ENCODE data around the gene AGPAT4.

The AGPAT4 gene

DNA sequence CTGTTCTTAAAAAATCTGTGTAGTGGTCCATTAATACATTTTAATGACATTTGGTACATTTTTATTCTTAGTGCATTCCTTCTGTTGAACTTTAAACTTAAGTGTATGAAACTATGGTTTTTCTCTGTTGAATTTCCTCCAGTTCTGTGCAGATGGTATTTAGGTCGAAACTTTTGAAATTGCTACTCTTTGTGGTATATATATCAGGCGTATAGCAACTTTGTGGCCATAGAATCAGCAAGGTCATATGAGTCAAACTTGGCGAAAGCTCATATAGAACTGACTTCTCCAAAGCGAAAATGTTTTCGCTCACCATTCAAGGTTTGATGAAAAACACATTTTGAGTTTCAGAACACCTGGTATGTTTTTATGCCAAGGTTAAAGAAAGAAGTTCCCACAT lies 188.6 kb downstream of the AGPAT4 start:
- Histone ChIP-seq H3K4me2 (ENCODE audit: low read length) (no peak overlapping the region), H3K79me1 (ENCODE audit: low read length) (no peaks in the 10 kb centered on the region), H2AFZ (ENCODE audit: insufficient read depth, low read length, poor library complexity) (no peak overlapping the region), H3K9me3 (ENCODE audit: insufficient read depth, low read depth, low read length) (no peaks in the 10 kb centered on the region), H2BK120ac (ENCODE audit: insufficient read depth, low read length, poor library complexity) (no peak overlapping the region), H4K12ac (ENCODE audit: low read depth, low read length) (no peak overlapping the region), H3K4me1 (ENCODE audit: control insufficient read depth in 1 of 2, insufficient read depth in 2 of 2, low read length in 2 of 2) (no peaks in the 10 kb centered on the region), H3K9ac (ENCODE audit: low read length) (no peak overlapping the region), H3K4me3 (ENCODE audit: low read depth, low read length) (no peak overlapping the region), H2AK5ac (ENCODE audit: low read length) (no peak overlapping the region), H2BK12ac (ENCODE audit: low read length) (no peak overlapping the region), H3K27ac (ENCODE audit: low read depth, low read length) (no peak overlapping the region), H3K4ac (ENCODE audit: low read depth, low read length) (no peak overlapping the region), H3K18ac (ENCODE audit: low read length) (no peak overlapping the region), H3K14ac (ENCODE audit: low read length) (no peak overlapping the region), H3K23ac (ENCODE audit: low read length) (no peak overlapping the region), H3K27me3 (ENCODE audit: insufficient read depth, low read length) (no peaks in the 10 kb centered on the region), H3K36me3 (ENCODE audit: control insufficient read depth in 1 of 2, insufficient read depth in 2 of 2, low read length in 2 of 2) (peaks cover 13 to 38% of the 10 kb centered on the region in 2 experiments), H3K79me2 (ENCODE audit: control insufficient read depth, insufficient read depth, low read length, poor library complexity) (no peaks in the 10 kb centered on the region), H4K91ac (ENCODE audit: low read depth, low read length) (no peak overlapping the region), H4K8ac (ENCODE audit: low read depth, low read length) (no peak overlapping the region), H2BK5ac (ENCODE audit: low read depth, low read length, poor library complexity) (no peak overlapping the region)
- DNase-seq, result no peak
- no CpG with 5 or more reads among the region's 5 CpGs for WGBS (ENCODE audit: extremely low coverage, insufficient coverage, insufficient read length)

DNA sequence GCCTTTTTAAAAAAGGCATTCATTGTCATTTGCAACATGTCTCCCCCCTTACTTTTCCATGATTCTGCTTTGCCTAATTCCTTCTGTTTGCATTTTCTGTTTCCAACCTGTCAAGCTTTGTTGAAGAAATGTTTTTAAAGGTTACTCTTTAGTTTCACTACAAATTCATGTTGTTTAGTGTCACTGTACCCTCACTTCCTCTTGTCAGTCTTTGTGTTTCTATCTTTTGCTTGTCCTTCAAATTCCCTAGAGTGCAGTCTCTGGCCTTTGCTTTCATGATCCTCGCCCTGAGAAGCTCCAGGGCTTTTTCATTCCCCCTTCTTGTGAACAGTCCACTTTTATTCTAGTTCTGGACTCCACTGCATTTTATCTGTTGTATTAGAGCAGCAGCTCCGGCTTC lies 191.6 kb downstream of the AGPAT4 start:
- H3K27ac ChIP-seq (ENCODE audit: low read depth, low read length), result no peak overlapping the region
- H3K9me3 ChIP-seq (ENCODE audit: insufficient read depth, low read depth, low read length), result peaks cover 2% of the 10 kb centered on the region
- H3K4me3 ChIP-seq (ENCODE audit: low read depth, low read length), result no peak overlapping the region
- no peak overlapping the region for H2BK5ac ChIP-seq (ENCODE audit: low read depth, low read length, poor library complexity)
- peaks cover 13 to 25% of the 10 kb centered on the region in 2 experiments for H3K36me3 ChIP-seq (ENCODE audit: control insufficient read depth in 1 of 2, insufficient read depth in 2 of 2, low read length in 2 of 2)
- no peak overlapping the region for H3K23ac ChIP-seq (ENCODE audit: low read length)
- no peak overlapping the region for H3K18ac ChIP-seq (ENCODE audit: low read length)
- no peak overlapping the region for H3K4me2 ChIP-seq (ENCODE audit: low read length)
- DNase-seq, result no peak
- H2BK120ac ChIP-seq (ENCODE audit: insufficient read depth, low read length, poor library complexity), result no peak overlapping the region
- no peaks in the 10 kb centered on the region for H3K79me1 ChIP-seq (ENCODE audit: low read length)
- H2BK12ac ChIP-seq (ENCODE audit: low read length), result no peak overlapping the region
- H4K12ac ChIP-seq (ENCODE audit: low read depth, low read length), result no peak overlapping the region
- no peaks in the 10 kb centered on the region for H3K4me1 ChIP-seq (ENCODE audit: control insufficient read depth in 1 of 2, insufficient read depth in 2 of 2, low read length in 2 of 2)
- no peak overlapping the region for H4K91ac ChIP-seq (ENCODE audit: low read depth, low read length)
- no peak overlapping the region for H3K4ac ChIP-seq (ENCODE audit: low read depth, low read length)
- no peaks in the 10 kb centered on the region for H3K79me2 ChIP-seq (ENCODE audit: control insufficient read depth, insufficient read depth, low read length, poor library complexity)
- WGBS (ENCODE audit: extremely low coverage, insufficient coverage, insufficient read length), result no CpG with 5 or more reads among the region's 2 CpGs
- no peaks in the 10 kb centered on the region for H3K27me3 ChIP-seq (ENCODE audit: insufficient read depth, low read length)
- H2AFZ ChIP-seq (ENCODE audit: insufficient read depth, low read length, poor library complexity), result no peak overlapping the region
- no peak overlapping the region for H3K9ac ChIP-seq (ENCODE audit: low read length)
- no peak overlapping the region for H2AK5ac ChIP-seq (ENCODE audit: low read length)
- H3K14ac ChIP-seq (ENCODE audit: low read length), result no peak overlapping the region
- no peak overlapping the region for H4K8ac ChIP-seq (ENCODE audit: low read depth, low read length)

DNA sequence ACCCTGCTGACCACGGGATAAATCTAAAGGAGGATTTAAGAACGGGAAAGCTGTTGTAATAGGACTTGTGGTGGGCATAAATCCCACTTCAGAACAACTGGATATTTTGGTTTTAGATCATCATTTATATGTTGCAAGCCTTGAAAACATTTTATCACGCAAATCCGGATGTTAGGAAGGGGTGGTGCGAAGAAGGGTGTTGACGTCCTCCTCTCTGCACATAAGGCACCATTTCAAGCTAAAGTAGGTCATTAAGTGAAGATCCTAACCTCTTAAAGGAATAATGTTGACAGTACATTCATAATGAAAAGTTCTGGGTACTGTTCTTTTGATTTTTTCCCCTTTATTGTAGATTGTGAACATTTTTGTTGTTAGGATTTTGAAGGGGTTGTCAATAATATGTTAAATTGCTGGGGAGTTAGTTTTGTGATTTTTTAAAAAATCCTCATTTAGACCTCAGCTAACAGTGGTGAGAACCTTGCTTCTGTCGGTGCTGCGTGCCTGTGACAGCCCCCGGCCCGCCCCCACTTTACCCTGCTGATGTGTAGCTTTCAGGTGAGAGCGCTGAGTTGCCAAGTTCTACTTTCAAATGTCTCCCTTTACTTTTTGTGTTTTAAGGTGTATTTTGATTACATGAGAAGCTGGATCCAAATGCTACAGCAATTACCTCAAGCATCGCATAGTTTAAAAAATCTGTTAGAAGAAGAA lies 193.4 kb downstream of the AGPAT4 start:
- Histone ChIP-seq H3K36me3 (ENCODE audit: control insufficient read depth in 1 of 2, insufficient read depth in 2 of 2, low read length in 2 of 2) (peaks cover 15 to 25% of the 10 kb centered on the region in 2 experiments), H4K12ac (ENCODE audit: low read depth, low read length) (no peak overlapping the region), H3K23ac (ENCODE audit: low read length) (no peak overlapping the region), H3K9ac (ENCODE audit: low read length) (no peak overlapping the region), H3K4me2 (ENCODE audit: low read length) (no peak overlapping the region), H2AFZ (ENCODE audit: insufficient read depth, low read length, poor library complexity) (no peak overlapping the region), H4K91ac (ENCODE audit: low read depth, low read length) (no peak overlapping the region), H2AK5ac (ENCODE audit: low read length) (no peak overlapping the region), H2BK12ac (ENCODE audit: low read length) (no peak overlapping the region), H2BK120ac (ENCODE audit: insufficient read depth, low read length, poor library complexity) (no peak overlapping the region), H3K27ac (ENCODE audit: low read depth, low read length) (no peak overlapping the region), H3K4me1 (ENCODE audit: control insufficient read depth in 1 of 2, insufficient read depth in 2 of 2, low read length in 2 of 2) (no peaks in the 10 kb centered on the region), H3K4me3 (ENCODE audit: low read depth, low read length) (no peak overlapping the region), H3K4ac (ENCODE audit: low read depth, low read length) (no peak overlapping the region), H3K79me2 (ENCODE audit: control insufficient read depth, insufficient read depth, low read length, poor library complexity) (no peaks in the 10 kb centered on the region), H3K27me3 (ENCODE audit: insufficient read depth, low read length) (no peaks in the 10 kb centered on the region), H3K9me3 (ENCODE audit: insufficient read depth, low read depth, low read length) (peaks cover 2% of the 10 kb centered on the region), H2BK5ac (ENCODE audit: low read depth, low read length, poor library complexity) (no peak overlapping the region), H3K79me1 (ENCODE audit: low read length) (no peaks in the 10 kb centered on the region), H4K8ac (ENCODE audit: low read depth, low read length) (no peak overlapping the region), H3K14ac (ENCODE audit: low read length) (no peak overlapping the region), H3K18ac (ENCODE audit: low read length) (no peak overlapping the region)
- DNase-seq, result no peak
- no CpG with 5 or more reads among the region's 12 CpGs for WGBS (ENCODE audit: extremely low coverage, insufficient coverage, insufficient read length)

Data from trophoblast cell (in vitro differentiated cells and primary cell).